A204.1 (cell line): Measurements from ENCODE around the gene TMEM86B.
"Not testable (repeated sequence)": the region's sequence is repeated elsewhere in the genome, so short reads cannot be mapped to it uniquely, and the experiment has no call there.

Source experiments
- FAIRE-seq: peaks from 2 replicates; lab custom pipeline; 2012; peaks lifted over from hg19 to GRCh38; lab: Jason Lieb, UNC

The TMEM86B gene

GRCh38 chr19:55220525-55220924 lies 8.0 kb downstream of the TMEM86B start:
- no peak for FAIRE-seq

GRCh38 chr19:55216461-55217198 lies 11.9 kb downstream of the TMEM86B start:
- FAIRE-seq, result peak; percentile 88

GRCh38 chr19:55213547-55213946 lies 15.0 kb downstream of the TMEM86B start:
- no peak for FAIRE-seq

GRCh38 chr19:55212447-55212846 lies 16.1 kb downstream of the TMEM86B start:
- FAIRE-seq, result peak; percentile 43

GRCh38 chr19:55209693-55210472 lies 18.7 kb downstream of the TMEM86B start:
- no peak for FAIRE-seq

GRCh38 chr19:55208880-55209692 lies 19.5 kb downstream of the TMEM86B start, which contains the start of gene PTPRH:
Gene PTPRH, minus strand, starts transcription at chr19:55209501. Its CDS starts 68 bp downstream, at chr19:55209433.
- no peak for FAIRE-seq

- FAIRE-seq, result peak; percentile 51
Observed at GRCh38 chr19:55206664-55207500, 21.7 kb downstream of the TMEM86B start.

- not testable (repeated sequence) for FAIRE-seq
Observed at GRCh38 chr19:55202199-55202598, 26.4 kb downstream of the TMEM86B start.

- no peak for FAIRE-seq
Observed at GRCh38 chr19:55199620-55200204, 28.9 kb downstream of the TMEM86B start.

GRCh38 chr19:55198651-55199050 lies 29.9 kb downstream of the TMEM86B start:
- no peak for FAIRE-seq

- FAIRE-seq, result no peak
Observed at GRCh38 chr19:55197528-55197927, 31.0 kb downstream of the TMEM86B start.

GRCh38 chr19:55196803-55197202 lies 31.8 kb downstream of the TMEM86B start:
- no peak for FAIRE-seq

- FAIRE-seq, result no peak
Observed at GRCh38 chr19:55193481-55193880, 35.1 kb downstream of the TMEM86B start.

- peak; percentile 57 for FAIRE-seq
Observed at GRCh38 chr19:55189403-55189835, 39.1 kb downstream of the TMEM86B start.

GRCh38 chr19:55188625-55189024 lies 39.9 kb downstream of the TMEM86B start:
- FAIRE-seq, result no peak

GRCh38 chr19:55186080-55186479 lies 42.5 kb downstream of the TMEM86B start:
- no peak for FAIRE-seq

- no peak for FAIRE-seq
Observed at GRCh38 chr19:55181740-55182139, 46.8 kb downstream of the TMEM86B start.

- FAIRE-seq, result no peak
Observed at GRCh38 chr19:55179606-55180484, 48.7 kb downstream of the TMEM86B start, which contains the start of gene SYT5. Gene SYT5, minus strand, starts transcription at chr19:55180289. Its CDS starts 1,248 bp downstream, at chr19:55179041.

- FAIRE-seq, result no peak
Observed at GRCh38 chr19:55178781-55179599, 49.6 kb downstream of the TMEM86B start.
